ENCODE measurements around the gene SPHK2. TPM values are rescaled to one million over a fixed set of nuclear protein-coding genes. Genes with fewer than 3 reads are reported as not detected.
A peak's percentile ranks its signal among the peaks of the same experiment; 100 is the strongest.
"Not testable (repeated sequence)": the region's sequence is repeated elsewhere in the genome, so short reads cannot be mapped to it uniquely, and the experiment has no call there.

Gene SPHK2
- total RNA-seq, 1 donor: 7.8 TPM

GRCh38 chr19:48631225-48631624, 11.9 kb downstream of the SPHK2 start:
- no peak for DNase-seq (ENCODE audit: low read depth)
- no peak overlapping the region for H3K4me3 ChIP-seq (ENCODE audit: low read depth, low read length)

GRCh38 chr19:48632286-48632685, 13.0 kb downstream of the SPHK2 start:
- H3K4me3 ChIP-seq (ENCODE audit: low read depth, low read length); DNase-seq (ENCODE audit: low read depth): not testable (repeated sequence)

More at GRCh38 chr19:48631225-48631624, 11.9 kb downstream of the SPHK2 start:
- TF ChIP-seq CTCF (IDR thresholded peaks at IDR 0.05; ENCODE audit: insufficient read depth, low read depth, low read length): no peak

- no peak overlapping the region for H3K4me3 ChIP-seq (ENCODE audit: low read depth, low read length)
- no peak for TF ChIP-seq CTCF (IDR thresholded peaks at IDR 0.05; ENCODE audit: insufficient read depth, low read depth, low read length)
- no peak for DNase-seq (ENCODE audit: low read depth)
Measured at GRCh38 chr19:48632692-48633147, 13.4 kb downstream of the SPHK2 start.

- H3K4me3 ChIP-seq (ENCODE audit: low read depth, low read length): peak overlapping the region; percentile 40
- no peak for TF ChIP-seq CTCF (IDR thresholded peaks at IDR 0.05; ENCODE audit: insufficient read depth, low read depth, low read length)
- no peak for DNase-seq (ENCODE audit: low read depth)
Measured at GRCh38 chr19:48633148-48634035, 14.1 kb downstream of the SPHK2 start.

GRCh38 chr19:48634036-48634342, 14.7 kb downstream of the SPHK2 start:
- DNase-seq (ENCODE audit: low read depth): no peak
- no peak for TF ChIP-seq CTCF (IDR thresholded peaks at IDR 0.05; ENCODE audit: insufficient read depth, low read depth, low read length)
- peak overlapping the region; percentile 40 for H3K4me3 ChIP-seq (ENCODE audit: low read depth, low read length)

GRCh38 chr19:48634424-48635262, 15.3 kb downstream of the SPHK2 start:
- peak; percentile 97 for DNase-seq (ENCODE audit: low read depth)
- TF ChIP-seq CTCF (IDR thresholded peaks at IDR 0.05; ENCODE audit: insufficient read depth, low read depth, low read length): no peak
- peak overlapping the region; percentile 41 for H3K4me3 ChIP-seq (ENCODE audit: low read depth, low read length)
